ENCODE measurements around the gene SEPHS2.
"Not testable (repeated sequence)": the region's sequence is repeated elsewhere in the genome, so short reads cannot be mapped to it uniquely, and the experiment has no call there.

The SEPHS2 gene

DNA sequence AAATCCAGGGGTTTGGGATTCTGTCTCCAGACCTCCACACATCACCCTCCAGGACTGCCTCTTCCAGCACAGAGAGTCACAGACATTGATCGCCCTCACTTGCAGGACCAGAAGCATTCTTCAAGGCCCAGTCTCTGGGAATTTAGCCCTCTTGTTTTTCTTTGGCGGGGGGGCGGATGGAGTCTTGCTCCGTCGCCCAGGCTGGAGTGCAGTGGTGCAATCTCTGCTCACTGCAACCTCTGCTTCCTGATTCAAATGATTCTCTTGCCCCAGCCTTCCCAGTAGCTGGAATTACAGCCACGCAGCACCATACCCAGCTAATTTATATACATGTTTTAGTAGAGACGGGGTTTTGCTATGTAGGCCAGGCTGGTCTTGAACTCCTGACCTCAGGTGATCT, 18.4 kb upstream of the SEPHS2 start:
- no peak for DNase-seq

DNA sequence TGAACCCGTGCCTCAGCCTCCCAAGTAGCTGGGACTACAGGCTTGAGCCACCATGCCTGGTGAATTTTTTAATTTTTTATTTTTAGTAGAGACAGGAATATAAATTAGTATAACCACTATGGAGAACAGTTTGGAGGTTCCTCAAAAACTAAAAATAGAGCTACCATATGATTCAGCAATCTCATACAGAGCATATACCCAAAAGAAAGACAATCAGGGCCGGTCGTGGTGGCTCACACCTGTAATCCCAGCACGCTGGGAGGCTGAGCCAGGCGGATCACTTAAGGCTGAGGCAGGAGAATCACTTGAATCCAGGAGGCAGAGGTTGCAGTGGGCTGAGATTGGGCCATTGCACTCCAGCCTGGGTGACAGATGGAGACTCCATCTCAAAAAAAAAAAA, 15.8 kb upstream of the SEPHS2 start:
- DNase-seq, result not testable (repeated sequence)

DNA sequence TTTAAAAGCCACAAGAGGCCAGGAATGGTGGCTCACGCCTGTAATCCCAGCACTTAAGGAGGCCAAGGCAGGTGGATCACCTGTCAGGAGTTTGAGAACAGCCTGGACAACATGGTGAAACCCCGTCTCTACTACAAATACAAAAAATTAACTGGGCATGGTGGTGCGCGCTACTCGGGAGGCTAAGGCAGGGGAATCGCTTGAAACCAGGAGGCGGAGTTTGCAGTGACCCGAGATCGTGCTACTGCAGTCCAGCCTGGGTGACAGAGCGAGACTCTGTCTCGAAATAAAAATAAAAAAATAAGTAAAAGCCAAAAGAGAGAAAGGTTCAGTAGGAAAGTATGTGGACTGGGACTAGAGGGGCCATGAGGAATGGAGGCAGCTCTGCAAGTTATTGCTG, 13.8 kb upstream of the SEPHS2 start:
- DNase-seq, result no peak

DNA sequence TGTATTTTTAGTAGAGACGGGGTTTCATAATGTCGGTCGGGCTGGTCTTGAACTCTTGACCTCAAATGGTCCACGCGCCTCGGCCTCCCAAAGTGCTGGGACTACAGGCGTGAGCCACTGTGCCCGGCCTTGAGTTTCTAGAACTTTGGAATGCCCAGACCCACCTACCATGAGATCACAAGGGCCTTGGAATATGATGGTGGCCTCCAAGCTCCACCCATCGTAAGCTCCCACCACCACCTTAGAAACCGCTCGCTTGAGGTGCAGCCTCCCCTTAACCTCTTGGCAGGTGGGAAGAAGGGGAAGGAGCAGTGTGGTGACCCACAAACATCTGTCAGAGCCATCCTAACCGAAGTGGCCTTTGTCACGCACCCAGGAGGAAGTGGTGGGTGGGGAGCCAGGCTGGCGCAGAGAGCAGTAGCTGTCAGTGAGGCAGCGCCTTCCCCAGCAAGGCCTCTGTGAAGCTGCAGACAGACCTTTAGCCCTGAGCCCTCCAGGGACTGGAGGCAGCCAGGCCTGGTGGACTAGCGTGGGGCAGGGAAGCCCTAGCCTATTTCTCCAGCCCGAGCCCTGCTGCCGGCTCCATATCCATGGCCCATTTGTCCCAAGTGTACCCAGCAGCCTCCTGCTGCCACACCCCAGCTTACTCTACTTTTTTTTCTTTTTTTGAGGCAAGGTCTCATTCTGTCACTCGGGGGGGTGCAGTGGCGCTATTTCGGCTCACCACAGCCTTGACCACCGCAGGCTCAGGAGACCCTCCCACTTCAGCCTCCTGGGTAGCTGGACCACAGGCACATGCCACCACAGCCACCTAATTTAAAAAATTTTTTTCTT, 13.1 kb upstream of the SEPHS2 start:
- DNase-seq, result peak; percentile 87

DNA sequence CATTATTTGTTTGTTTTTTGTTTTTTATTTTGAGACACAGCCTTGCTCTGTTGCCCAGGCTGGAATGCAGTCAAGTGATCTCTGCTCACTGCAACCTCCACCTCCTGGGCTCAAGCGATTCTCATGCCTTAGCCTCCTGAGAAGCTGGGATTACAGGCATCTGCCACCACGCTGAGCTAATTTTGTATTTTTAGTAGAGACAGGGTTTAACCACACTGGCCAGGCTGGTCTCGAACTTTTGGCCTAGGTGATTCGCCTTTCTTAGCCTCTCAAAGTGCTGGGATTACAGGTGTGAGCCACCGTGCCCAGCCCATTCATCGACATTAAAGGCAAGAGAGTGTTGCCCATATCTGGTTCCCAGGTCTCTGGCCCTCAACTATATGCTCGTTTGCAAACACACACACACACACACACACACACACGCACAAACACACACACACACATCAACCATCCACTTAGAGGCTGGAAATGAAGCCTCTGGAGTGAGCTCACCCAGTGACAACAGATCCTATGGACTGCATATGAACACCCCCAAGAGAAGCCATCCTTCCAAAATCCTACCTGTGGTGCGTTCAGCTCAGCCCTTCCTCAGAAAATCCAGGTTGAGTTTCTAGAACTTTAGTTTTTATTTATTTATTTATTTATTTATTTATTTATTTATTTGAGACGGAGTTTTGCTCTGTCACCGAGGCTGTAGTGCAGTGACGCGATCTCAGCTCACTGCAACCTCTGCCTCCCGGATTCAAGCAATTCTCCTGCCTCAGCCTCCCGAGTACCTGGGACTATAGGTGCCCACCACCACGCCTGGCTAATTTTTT, 12.3 kb upstream of the SEPHS2 start:
- DNase-seq, result no peak

DNA sequence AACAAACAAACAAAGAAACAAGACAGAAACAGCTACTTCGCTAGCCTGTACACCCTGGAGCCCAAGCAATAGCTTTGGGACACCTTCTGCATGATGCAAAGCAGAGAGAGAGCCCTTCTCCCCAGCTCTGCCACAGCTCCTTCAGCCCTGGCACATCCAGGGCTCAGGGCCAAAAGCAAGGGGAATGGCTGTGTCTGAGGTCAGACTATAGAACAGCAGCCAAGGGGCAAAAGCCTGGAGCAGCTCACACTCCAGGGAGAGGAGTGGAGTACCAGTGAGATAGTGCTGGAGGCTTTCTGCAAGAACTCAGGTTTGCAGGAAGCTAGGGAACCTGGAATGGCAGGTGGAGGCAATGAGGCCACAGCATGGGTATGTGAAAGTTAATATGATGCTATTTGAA, 11.6 kb upstream of the SEPHS2 start:
- DNase-seq, result no peak

DNA sequence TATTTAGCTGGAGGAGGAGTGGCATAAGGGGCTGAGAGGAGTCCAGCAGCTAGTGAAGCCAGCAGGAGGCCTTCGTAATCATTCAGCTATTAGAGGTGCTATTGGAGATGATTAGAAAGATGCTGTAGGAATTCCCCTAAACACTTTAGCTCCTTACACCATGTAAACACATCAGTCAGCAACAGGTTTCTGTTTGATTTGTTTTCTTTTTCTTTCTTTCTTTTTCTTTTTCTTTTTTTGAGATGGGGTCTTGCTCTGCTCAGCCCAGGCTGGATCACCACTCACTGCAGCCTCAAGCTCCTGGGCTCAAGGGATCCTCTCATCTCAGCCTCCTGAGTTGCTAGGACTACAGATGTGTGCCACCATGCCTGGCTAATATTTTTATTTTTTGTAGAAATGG, 10.6 kb upstream of the SEPHS2 start:
- no peak for DNase-seq

DNA sequence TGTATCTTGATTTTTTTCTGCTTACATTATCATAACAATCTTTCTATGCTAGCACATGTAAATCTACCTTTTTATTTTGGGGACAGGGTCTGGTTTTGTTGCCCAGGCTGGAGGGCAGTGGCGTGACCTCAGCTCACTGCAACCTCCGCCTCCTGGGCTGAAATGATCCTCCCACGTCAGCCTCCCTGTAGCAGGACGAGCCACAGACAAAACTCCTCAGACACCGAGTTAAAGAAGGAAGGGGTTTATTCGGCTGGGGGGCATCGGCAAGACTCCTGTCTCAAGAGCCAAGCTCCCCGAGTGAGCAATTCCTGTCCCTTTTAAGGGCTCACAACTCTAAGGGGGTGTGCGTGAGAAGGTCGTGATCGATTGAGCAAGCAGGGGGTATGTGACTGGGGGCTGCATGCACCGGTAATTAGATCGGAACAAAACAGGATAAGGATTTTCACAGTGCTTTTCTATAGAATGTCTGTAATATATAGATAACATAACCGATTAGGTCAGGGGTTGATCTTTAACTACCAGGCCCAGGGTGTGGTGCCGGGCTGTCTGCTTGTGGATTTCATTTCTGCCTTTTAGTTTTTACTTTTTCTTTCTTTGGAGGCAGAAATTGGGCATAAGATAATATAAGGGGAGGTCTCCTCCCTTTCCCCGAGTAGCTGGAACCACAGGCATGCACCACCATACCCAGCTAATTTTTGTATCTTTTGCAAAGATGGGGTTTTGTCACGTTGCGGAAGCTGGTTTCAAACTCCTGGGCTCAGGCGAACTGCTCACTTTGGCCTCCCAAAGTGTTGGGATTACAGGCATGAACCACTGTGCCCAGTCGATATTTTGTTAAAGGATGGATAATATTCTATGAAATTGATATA, 7.3 kb upstream of the SEPHS2 start:
- DNase-seq, result not testable (repeated sequence)

DNA sequence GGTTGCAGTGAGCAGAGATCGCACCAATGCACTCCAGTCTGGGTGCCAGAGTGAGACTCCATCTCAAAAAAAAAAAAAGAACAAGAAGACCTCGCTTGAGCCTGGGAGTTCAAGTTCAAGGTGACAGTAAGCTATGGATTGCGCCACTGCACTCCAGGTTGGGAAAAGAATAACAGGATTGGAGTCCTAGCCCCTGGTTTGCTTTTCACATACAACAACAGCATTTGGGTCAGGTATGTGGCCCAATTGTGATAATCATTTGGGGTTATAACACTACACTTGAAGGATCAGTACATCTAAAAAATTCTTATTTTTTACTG, 3.4 kb upstream of the SEPHS2 start:
- DNase-seq, result no peak

DNA sequence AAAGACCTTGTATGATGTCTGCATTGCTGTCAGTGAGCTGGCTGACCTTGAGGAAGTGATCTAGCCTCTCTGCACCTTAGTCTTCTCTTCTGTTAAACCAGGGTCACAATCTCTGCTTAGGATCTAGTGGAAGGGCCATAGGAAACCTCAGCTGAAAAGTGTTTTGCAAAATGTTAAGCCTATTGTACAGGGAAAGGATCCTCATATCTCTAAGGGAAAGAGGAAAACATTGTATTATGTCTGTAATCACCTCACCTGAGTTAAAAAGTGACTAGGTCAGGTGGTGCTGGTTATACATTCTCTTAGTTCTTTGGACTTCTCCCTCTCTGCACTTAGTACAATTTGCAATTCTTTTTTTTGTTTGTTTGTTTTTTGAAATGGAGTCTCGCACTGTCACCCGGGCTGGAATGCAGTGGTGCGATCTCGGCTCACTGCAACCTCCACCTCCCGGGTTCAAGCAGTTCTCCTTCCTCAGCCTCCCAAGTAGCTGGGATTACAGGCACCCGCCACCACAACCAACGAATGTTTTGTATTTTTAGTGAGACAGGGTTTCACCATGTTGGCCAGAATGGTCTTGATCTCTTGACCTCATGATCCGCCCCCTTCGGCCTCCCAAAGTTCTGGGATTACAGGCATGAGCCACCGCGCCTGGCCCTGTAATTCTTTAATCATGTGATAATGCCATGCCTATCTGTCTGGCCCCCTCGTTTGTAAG, 2.0 kb upstream of the SEPHS2 start:
- DNase-seq, result no peak

DNA sequence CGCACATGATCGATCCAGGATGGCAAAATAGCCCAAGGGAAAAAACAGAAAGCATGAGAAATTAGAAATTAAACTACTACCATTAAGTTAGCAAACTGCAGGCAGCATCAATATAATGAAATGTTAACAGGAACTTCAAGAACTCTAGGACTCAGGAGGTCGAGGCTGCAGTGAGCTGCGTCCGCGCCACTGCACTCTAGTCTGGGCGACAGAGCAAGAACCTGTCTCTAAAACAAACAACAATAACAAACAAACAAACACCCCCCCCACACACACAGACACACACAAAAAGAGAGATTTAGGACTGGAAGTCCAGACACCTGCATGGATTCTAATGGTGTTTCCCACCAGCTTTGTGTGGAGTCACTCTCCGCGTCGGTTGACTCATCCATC, 525 bp upstream of the SEPHS2 start:
- DNase-seq, result no peak

DNA sequence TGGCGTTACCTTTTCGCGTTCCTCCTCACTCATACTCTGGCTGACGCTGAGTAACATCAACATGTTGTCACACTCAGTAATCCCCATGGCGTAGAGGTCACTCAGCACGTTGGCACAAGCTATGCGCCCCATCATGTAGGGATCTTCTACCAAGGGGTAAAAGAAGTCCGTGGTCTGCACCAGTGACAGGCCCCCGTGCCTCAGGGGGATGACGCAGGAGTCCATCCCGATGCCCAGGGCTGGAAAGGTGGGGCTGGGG, 596 bp downstream of the SEPHS2 start:
- no peak for DNase-seq

DNA sequence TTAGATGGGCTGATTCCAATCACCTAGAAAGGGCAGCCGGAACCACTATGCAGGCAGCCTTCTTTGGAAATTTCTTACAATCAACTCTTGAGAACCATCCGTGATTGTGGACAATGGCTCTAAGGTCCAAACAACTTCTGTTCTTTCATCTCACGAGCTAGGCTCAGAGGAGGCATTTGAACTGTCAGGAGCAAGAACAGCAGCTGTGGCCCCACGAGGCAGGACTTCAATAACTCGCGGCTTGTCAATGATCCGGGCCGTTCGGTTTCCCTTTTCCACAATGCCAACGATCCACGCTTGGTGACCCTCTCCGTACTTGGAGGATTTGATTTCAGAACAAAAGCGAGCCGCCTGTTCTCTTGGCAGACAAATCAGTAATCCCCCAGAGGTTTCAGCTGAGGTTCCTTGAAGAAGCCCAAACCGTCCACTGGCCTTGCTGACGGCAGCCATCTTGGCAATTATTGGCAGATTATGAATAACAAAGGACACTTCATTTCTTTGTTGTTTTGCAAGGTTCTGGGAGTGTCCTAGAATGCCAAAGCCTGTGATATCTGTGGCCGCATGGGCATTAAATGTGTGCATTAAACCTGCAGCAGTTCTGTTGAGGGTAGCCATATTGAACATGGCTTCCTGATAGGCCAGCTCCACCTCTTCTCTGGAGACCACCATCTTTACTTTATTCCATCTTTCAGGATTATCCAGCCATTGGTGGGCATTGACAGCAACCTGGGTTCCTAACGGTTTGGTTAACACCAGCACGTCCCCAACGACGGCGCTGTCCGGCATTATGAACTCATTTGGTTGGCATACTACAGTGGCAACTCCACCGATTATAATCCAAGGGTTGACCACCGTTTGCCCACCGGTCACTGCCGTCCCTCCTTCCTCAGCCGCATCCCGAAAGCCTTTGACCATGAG, 1.2 kb downstream of the SEPHS2 start:
- no peak for DNase-seq

DNA sequence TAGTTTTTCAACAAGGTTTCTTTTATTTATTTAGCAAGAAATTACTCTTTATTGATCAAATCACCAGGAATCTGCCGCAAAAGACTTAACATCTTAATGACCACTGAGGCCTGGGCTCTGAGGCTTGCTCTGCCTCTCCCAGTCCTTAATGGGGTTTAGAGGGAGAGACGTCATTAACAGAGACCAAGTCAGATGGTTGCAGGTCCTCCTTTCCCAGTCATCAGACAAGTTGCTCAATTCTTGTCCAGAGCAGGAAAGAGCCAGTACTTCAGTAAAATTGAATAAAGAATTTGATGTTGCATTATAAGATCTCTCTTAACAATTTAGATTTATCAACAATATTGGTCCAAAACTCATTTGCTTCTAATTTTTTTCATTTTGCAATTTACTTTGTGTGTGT, 2.0 kb downstream of the SEPHS2 start:
- no peak for DNase-seq

DNA sequence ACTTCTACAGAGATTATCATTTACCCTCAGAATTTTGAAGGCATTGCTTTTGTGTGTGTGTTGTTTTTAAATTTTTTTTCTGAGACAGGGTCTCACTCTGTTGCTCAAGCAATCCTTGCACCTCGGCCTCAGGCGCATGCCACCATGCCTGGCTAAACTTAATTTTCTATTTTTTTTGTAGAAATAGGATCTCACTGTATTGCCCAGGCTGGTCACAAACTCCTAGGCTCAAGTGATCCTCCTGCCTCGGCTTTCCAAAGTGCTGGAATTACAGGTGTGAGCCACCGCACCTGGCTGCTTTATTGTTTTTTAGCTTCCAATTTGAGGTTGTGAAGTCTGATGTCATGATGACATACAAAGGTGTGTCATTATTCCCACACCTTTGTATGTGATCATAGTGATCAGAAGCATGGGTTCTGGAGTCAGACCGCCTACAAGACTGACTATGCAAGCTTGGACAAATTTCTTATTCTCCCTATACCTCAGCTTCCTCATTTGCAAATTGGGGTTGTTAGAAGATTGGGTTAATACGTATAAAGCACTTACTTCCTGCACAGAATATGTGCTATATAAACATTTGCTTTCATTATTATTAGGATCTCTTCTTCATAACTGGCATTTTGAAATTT, 5.8 kb downstream of the SEPHS2 start:
- no peak for DNase-seq

DNA sequence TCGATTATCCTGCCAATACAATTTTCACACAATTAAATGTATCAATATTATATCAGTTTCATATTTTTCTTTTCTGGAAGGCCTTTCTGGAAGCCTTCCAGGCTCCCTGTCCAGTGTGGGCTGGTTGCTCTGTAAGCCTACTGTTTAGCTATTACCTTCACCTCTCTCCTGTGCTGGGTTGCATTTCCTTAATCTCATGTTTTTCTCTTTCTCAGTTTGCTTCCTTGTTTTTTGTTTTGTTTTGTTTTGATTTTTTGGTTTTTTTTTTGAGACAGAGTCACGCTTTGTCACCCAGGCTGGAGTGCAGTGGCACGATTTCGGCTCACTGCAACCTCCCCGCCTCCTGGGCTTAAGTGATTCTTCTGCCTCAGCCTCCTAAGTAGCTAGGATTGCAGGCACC, 6.8 kb downstream of the SEPHS2 start:
- DNase-seq, result no peak

DNA sequence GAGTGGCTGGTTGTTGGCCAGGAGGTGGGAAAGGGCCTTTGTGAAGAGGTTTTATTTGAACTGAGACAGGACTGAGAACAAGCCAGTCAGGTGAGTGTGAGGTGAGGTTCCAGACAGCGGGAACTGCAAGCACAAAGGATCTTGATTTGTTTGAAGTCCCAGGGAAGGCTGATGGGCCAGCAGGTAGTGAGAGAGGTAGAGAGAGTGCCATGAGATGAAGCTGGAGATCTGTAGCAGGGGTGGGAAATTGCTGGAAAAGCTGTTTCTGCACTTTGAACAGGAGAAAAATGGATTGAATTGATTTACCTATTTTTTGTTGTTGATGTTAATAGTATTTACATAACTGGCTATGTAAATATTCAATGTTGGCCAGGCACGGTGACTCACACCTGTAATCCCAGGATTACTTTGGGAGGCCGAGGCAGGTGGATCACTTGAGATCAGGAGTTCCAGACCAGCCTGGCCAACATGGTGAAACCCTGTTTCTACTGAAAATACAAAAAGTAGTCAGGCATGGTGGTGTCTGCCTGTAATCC, 8.1 kb downstream of the SEPHS2 start:
- no peak for DNase-seq

DNA sequence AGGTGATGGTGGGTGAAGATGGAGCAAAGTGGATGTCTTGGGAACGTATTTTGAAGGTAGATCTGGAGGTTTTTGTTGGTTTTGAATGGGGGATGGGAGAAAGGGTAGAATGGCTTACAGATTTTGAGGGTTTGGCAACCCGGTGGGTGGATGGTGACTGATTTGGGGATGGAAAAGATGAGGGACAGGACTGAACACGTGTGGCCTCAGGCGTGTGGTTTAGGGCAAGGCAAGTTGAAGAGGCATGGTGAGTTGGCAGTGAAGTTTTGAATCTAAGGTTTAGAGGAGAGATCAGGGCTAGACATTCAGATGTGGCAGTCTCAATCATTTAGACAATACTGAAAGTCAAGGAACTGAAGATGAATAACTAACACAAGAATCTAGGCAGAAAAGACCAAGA, 10.8 kb downstream of the SEPHS2 start:
- DNase-seq, result no peak

DNA sequence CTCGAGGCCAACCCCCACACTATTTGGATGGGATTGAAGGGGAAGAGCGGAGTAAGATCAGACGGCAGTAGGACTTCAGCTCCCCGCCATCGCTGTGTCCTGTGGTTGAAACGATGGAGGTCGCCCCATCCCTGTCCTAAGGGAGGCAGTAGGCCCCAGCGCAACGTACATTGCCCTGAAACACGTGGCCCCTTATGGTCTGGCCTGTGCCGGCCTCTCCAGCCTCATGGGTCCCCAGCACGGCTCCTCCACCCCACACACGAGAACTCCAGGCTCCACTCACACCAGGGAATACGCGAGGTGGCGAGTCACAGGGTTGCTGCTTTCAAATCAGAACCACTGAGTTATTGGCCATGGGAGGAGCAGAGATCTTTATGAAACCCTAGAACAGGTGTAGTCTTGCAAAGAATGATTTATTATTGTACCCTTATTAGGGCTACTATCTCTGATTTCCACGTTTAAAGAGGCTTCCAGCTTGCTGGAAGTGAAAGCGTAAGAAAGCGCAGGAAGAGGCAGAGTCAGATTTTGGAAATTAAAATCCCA, 15.2 kb downstream of the SEPHS2 start:
- DNase-seq, result no peak

DNA sequence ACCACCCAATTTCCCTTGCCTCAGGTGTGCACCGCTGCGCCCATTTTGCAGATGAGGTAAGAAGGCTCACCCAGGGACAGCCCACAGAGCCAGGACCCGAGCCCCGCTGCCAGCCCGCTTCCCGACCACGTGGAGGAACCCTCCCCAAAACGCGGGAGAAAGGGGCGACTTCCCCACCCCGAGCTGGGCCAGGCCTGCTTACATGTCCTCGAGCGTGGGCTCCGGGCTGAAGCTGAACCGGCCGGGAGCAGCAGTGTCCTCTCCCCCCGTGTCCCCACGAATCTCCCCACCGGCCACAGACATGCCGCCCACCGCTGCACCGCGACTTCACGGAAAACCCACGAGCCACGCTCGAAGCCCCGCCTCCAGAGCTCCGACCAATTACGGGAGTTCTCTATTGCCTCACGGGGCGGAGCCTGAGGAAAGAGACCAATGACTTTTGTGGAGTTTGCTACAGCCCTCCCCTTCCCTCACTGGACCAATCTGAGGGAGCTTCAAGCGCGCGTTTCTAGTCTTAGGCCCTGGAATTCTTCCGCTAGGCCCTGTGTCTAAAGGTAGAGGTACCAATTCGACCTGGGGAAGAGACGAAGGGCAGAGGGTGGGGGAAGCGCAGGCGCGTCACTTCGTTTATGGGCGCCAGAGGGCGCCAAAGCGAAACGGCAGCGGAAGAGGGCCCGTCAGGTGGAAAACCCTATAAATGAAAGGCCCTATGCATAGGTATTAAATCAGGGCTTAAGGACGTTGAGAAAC, 15.8 kb downstream of the SEPHS2 start, which contains the start of gene DCTPP1:
DCTPP1 (minus strand) TSS at position 353 of the 750 bp plus-strand sequence; CDS start at position 303, 50 bp downstream.
- DNase-seq, result peak; percentile 94
